Stimulated activated CD8-positive, alpha-beta memory T cell treated with anti-CD3 and anti-CD28 coated beads, Interleukin-7, amount 100 ng/mL, for 4 hours (primary cell): ENCODE measurements around the gene GALNTL6.

ENCODE experiments used
- DNase-seq, 2 donors: peaks; one replicate each; pipeline ENCODE4 v3.0.0-alpha.2; 2020; ENCODE audit warnings: low read depth in 2 of 2

Gene GALNTL6

DNA sequence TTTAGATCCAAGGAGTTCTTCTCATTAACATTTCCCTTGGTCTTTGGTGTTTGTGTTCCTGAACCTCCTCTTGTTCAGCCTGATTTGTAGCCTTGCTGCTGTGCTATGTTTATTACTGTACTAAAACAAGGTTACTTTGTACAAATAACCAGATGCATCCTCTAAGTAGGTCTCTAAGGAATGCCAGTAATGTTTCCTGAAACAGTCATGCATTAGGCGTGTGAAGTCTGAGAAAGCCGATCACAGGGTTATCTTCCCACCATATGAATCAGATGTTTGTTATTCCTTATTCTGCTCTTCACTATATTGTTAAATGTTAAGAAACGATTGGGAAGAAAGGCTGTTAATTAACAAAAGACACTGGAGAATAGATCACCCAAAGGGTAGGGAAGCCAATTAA lies 66.9 kb downstream of the GALNTL6 start:
- no peak for DNase-seq

DNA sequence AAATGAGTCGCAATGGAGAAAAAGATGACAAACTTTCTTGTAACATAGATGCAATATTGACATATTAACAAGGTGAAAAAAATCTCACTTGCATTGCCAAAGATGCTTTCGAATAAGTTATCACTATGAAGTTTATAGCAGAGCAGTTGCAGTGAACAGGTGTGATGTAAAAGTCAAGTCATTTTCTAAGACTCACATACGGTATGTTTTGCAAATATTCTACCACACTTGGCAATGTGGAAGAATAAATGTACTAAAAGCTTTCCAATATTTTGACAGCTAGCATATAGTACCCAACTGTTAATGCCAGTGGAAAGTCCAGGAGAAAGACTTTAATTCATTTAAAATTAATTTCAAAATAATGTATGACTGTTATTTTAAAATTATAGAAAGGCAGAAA lies 76.5 kb downstream of the GALNTL6 start:
- DNase-seq: no peak

DNA sequence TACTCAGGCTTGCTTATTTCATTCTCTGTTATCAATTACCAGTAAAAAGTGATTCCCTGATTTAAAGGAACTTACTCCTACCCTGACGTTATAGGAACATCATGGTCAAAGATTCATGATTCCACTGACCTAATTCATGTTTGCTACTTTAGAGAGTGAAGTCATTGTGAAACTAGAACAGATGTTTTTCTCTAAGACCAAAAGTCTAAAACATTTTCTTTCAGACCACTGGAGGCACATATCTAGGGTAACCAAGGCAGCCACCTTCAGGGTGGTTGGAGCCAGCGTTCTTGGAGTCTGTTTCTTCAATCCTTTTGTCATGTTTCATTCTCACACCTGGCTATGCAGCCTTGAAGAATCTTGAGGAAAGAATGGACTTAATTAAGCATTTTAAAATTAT lies 77.8 kb downstream of the GALNTL6 start:
- no peak for DNase-seq

DNA sequence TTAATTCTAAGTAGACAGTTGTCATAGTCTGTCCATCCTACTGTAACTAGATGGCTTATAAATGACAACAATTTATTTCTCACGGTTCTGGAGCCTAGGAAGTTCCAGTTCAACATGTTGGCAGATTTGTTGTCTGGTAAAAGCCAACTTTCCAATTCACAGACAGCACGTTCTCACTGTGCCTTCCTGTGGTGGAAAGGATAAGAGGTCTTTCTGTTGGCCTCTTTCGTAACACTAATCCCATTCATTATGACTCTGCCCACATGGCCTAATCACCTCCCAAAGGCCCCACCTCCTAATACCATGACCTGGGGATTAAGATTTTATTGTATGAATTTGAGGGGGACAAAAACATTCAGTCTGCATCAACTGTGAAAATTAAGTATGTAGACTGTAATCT lies 83.2 kb downstream of the GALNTL6 start:
- no peak for DNase-seq

DNA sequence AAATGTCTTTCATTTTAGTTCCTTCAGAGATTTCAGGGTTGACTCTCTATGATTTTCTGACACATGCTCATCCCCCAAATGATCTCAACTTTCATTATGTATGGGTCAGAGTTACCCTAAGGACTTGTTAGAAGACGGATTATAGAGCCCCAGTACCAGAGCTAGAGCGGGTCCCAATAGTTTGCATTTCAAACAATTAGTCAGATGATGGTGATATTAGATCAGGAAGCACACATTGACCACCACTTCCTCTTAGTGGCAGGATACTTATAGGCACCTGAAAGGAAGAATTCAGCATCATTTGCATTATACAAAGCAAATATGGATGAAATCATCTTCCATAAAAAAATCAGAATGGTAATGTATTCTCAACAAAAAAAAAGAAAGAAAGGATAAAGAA lies 106.1 kb downstream of the GALNTL6 start:
- DNase-seq: no peak

DNA sequence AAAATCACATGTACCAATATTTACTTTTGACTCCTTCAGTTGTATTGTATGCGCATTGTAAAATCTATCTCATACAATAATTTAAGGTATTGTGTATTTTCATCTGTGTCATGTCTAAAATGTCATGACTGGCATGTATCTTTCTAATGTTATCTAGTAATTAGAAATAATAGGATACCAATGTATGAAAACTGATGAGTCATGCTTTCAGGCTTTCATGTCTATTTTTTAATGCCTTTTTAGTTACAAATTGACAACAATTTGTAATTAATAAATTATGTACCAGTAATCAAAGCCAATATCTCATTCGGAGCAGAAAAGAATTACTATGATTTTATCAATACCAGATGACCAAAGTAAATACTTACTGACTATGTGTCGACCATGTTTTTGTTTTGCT lies 107.7 kb downstream of the GALNTL6 start:
- no peak for DNase-seq

DNA sequence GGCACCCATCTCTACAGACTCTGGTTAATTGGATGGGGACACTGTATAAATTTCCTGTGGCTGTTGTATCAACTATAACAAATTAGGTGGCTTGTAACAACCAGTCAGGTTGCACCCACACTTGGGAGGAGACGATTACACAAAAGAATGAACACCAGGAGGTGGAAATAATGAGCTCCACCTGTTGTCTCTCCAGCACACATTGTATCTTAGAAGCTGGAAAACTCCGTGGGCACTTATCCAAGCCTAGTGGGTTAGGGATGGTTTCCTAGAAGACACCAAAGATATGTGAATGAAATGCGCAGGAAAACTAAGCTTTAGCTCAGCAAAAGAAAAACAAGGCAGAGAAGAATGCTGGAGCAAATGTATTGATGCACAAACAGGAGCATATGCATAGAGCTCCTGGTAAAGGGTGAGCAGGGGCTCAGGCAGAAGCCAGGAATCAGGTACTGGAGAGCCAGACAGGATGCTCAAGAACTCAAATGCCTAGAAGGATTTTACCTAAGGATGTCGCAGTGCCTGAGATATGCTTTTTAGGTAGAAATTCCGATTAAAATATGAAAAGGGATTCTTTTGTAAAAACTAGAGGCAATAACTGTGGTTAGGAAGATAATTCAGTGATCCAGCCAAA lies 111.7 kb downstream of the GALNTL6 start:
- DNase-seq: no peak

DNA sequence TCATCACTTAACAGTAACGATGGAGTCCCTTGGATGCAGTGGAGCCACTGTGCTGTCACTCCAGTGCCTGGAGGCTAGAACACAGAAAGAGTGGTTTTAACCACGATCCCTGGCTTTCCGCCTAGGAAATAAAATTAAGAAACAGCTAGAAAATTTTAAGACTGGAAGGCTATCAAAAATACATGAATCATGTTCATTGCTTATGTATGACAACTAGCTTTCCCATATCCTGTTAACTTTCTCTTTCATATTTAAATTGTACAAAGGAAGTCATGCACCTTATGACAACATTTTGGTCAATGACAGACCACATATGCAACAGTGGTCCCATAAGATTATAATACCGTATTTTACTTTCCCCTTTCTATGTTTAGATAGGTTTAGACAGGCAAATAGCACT lies 115.1 kb downstream of the GALNTL6 start:
- no peak for DNase-seq

DNA sequence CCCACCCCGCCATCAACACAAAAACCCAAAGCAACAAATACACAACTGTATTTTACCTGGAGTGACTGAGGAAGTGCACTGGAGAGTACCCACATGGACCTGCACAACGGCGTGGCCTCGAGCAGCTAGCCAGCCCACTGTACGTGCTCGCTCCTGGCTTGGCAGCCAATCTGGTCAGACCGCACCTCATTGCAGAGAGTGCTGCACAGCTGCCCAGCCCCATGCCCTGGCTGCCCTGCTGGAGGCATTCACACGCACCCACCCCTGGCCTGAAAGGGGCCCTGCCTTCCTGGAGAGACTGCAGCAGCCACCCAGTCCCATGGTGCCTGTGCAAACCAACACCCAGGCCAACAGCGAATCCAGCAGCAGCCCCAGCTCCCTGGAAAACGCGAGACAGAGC lies 116.3 kb downstream of the GALNTL6 start:
- no peak for DNase-seq

DNA sequence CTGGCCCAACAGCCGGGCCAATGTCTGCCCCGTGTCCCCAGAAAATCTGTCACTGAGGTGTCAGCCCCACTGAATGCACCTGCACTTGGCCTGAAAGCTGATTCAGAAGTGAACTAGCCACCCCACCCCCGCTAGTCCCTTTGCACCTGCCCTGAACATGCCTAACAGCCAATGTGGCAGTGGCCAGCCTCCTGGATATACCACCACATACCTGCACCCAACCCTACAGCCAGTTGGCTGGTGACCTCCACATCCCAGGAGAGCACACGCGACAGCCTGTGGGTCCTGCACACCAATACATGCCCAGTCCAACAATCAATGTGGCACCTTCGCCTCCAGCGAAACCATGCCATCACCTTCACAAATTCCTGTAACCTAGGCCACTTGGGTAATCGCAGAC lies 116.7 kb downstream of the GALNTL6 start:
- no peak for DNase-seq

DNA sequence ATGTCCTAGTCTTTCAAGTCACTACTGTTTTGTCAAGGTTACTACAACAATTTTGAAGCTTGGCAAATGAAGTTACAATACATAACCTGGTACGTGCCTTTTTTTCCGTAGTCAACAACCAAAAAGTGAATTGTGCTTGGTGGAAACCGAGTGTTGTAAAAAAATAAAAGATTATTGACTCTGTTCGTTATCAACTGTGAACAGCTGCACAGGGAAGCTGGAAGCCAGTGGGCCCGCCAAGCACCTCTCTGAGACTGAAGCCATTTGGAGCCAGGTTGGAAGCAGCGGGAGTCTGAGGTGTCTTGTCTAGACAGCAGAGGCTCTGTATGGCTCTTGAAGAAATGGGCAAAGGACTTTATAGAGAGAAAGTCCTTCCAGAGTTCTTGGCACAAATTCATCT lies 119.0 kb downstream of the GALNTL6 start:
- DNase-seq: no peak

DNA sequence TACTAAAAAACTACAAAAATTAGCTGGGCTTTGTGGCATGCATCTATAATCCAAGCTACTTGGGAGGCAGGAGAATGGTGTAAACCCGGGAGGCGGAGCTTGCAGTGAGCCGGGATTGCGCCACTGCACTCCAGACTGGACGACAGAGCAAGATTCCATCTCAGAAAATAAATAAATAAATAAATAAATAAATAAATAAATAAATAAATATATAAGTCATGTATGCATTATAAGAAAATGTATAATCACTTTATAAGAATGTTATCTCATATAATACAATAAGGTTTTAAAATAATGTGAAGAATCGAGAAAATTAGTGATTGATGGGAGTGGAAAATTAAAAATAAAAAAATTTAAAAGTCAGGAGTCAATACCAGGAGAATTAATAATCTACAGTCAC lies 127.5 kb downstream of the GALNTL6 start:
- no peak for DNase-seq

DNA sequence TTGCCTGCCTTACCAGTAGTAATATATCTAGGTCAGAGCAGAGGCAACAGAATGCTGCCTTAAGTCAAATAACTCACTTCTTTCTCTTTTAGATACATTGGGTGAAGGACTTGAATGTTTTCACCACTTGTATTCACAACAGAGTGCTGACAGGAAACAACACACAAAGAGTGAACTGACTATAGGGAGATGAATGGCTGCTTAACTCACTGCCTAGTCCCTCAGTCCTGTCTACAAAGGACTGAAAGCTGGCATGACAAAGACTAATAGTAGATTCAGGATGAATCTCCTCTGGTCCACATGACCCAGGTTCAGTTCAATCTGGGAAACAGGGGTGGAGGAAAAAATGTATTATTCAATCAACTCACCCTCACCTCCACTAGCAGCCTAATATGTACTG lies 134.2 kb downstream of the GALNTL6 start:
- DNase-seq: no peak

DNA sequence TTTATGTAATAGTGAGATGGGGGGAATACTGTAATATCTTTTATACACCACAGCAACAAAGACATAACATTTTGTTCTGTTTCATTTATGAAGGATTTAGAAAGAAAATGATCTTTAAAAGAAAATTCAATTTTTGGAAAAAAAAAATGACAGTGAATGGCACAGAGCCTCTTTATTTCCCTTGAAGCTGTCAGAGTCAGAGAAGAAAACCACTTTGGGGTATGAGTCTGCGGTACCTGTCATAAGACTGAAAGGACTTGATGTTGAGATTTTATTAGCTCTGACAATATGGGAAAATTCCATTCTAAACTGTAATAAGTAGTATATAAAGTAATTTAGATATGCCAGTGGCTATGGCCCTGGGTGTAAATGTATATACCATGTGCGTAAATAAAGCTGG lies 134.8 kb downstream of the GALNTL6 start:
- DNase-seq: no peak

DNA sequence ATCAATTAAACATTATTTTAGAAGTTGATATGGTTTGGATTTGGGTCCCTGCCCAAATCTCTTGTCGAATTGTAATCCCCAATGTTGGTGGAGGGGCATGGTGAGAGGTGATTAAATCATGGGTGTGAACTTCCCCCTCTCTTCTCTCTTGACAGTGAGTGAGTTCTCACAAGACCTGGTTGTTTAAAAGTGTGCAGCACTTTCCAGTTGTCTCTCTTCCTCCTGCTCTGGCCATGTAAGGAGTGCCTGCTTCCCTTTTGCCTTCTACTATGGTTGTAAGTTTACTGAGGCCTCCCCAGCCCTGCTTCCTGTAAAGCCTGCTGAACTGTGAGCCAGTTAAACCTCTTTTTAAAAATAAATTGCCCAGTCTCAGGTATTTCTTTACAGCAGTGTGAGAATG lies 141.4 kb downstream of the GALNTL6 start:
- DNase-seq: no peak

DNA sequence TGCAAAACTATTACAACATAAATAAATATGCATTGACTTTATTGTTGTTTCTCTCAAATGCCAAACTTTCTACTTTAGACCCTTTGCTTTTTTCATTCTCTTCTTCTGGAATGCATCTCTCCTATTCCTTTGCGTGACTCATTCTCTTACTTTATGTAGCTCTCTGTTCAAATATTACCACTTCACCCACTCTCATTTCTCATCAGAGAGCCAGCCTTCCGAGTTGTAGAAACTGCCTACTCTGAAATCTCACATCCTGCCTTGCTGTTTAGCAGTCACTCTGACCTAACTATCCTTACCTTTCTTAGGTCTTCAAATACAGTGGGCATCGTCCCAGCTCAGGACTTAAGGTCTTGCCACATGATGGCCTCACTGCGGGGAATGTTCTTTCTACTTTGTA lies 143.5 kb downstream of the GALNTL6 start:
- DNase-seq: no peak

DNA sequence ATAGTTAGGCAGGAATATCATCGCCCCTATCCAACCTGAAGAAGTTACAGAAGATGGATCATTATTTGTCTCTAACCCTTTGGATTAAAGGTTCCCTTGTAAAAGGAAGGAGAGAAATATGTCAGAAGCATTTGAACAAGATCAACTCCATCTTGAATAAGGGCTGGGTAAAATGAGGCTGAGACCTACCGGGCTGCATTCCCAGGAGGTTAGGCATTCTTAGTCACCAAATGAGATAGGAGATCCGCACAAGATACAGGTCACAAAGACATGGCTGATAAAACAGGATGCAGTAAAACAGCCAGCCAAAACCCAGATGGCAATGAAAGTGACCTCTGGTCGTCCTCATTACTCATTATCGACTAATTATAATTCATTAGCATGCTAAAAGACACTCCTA lies 148.9 kb downstream of the GALNTL6 start:
- DNase-seq: no peak

DNA sequence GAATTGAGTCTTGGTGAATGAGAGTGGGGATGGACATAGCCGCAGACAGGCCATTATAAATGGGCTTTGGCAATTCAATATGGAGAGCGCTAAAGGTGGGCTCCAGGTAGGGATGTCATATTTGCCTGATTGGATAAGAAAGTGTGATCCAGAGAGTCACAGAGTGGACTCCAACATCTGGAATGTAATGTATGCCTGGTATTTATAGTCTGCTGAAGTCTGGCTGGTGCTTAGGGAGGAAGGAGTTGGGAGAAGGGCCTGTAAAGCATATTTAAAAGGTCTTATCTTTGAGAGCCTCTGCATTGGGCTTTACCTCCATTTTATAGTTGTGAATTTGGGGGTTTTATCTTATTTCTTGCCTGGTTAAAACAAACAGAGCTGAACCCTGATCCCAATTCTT lies 153.2 kb downstream of the GALNTL6 start:
- DNase-seq: no peak

DNA sequence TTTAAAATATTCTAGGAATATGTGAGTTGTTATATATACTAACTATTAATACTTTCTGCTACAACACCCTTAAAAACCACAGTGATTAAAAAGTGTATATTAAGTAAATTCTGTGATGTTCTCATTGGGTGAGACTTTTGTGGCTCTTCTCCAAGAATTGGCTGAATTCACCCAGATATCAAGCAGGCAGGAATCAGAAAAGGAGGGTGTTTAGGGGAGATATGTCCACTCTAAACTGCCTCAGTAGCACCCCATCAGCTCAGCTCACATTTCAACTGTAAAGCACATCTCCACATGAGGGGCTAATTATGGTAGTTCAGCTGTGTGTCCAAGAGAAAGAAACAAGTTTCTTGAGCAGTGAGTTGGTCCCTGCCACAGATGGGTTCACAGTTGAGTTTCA lies 165.0 kb downstream of the GALNTL6 start:
- DNase-seq: no peak

DNA sequence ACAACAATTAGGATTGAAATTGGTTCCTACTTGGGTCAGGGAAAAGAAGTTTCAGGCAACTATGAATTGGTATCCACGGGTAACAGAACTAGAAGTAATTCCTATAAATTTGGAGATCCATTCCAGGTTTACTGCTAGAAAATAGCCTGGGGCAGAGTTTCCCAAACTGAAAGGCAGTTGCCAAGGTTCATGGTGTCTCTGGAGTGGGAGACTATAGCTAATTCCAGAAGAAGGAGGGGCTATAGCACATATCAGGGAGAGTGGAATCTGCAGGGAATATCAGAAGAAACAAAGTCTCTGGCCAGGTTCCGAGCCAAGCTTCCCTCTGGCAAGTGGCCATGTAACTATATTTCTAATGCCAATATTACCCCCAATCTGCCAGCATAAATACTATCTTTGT lies 166.3 kb downstream of the GALNTL6 start:
- DNase-seq: no peak

DNA sequence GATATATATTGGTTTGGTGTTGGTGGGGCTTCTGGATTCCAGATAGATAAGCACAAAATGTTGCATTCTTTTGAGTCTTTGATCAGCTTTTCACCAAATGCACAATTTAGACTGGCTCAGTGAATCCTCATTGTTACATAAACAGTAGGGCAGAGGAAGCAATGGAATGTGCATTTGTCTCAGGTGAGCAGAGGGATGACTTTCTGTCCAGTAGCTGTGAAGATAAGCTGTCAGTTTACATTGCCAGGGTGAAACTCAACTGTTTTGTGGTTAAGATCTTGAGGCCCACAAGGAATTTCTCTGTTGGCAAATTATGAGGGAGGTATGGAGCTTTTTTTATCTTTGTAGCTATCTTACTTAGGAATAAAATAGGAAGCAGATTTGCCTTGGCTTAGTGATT lies 168.0 kb downstream of the GALNTL6 start:
- DNase-seq: no peak

DNA sequence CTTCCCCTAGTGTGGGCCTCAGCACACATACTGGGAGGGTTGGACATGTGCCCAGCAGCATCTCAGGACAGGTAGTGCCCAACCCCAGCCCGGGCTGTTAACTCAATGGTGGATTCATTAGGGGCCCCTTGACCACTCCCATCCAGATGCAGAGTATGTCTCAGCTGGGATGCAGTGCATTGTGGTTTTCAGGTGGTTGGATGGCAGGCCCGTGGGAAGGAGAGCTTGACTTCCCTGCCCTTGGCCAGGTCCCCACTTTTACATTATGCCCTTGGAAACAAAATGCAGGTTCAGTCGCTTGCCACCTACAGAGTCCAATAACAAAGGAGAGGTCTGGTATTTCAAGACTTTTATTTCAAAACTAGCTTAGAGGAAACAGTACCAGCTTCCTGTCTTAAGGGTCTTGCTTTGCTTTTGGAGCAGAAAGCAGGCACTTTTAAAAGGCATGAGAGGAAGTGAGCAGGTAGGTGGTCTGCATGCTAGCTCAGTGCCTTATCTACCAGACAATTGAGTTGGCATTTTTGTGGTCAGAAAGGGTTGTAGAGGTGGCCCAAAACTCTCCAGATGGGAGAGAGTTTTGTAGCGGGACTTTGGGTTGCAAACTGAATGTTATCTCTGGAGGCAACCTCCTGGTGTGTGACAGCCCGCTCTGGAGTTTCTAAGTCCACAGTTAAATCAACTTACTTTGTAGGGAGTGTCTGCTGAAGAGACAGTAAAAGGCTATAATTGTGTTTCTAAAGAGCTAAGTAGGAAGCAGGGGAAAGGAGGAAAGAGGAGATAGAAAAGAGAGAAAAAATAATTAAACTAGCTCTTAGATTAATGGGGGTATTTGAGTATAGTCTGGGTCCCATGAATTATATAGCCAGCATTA lies 171.0 kb downstream of the GALNTL6 start:
- no peak for DNase-seq

DNA sequence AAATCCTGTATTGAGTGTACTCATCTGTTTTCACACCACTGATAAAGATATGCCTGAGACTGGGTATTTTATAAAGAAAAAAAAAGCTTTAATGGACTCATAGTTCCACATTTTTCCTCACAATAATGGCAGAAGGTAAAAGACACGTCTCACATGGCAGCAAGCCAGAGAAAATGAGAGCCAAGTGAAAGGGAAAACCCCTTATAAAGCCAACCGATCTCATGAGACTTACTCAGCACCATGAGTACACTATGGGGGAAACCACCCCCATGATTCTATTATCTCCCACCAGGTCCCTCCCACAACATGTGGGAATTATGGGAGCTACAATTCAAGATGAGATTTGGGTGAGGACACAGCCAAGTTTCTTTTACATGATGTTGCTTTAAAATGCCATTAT lies 171.9 kb downstream of the GALNTL6 start:
- DNase-seq: no peak

DNA sequence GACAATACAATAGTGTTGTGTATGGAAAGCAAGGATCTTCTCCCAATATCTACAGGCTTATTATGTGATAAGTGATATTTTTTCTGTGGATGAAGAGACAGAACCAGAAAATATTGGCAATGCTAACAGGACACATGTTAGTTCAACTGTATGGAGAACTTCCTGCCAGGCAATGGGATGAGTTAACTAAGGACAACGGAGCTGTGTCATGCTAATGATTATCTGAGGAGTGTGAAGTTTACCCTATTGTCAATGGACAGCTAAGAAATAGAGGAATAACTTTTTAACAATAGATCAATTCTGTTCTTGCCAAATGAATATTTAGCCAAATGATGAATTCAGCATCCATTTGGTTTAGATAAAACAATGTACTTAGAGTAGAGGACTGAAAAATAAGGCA lies 180.0 kb downstream of the GALNTL6 start:
- no peak for DNase-seq
